ENCODE measurements around the gene SDSL.

SDSL gene

DNA sequence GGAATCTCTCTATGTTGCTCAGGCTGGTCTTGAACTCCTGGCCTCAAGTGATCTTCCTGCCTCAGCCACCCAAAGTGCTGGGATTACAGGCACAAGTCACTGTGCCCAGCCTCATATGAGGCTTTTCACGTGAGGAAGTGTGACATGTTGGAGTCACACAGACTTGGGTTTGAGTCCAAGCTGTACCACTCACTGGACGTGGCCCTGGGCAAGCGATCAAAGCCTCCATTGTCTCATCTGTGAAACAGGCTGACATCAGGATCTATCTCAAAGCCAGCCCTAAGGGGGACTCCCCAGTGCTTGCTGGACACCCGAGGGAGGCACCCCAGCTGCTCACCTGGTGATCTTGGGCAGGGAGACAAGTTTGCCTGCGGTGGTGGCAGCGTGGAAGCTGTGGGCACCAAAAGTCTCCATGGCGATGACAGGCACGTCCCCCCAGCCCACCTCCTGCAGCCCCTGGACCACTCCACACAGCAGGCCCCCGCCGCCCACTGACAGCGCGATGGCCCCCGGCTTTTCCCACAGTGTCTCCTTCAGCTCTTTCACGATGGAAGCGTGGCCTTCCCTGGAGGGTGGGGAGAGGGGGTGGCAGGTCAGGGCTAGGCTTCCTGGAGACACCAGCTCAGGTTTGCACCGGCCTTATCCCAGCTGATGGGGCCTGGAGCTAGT, 25.2 kb upstream of the SDSL start:
- DNase-seq, result no peak

DNA sequence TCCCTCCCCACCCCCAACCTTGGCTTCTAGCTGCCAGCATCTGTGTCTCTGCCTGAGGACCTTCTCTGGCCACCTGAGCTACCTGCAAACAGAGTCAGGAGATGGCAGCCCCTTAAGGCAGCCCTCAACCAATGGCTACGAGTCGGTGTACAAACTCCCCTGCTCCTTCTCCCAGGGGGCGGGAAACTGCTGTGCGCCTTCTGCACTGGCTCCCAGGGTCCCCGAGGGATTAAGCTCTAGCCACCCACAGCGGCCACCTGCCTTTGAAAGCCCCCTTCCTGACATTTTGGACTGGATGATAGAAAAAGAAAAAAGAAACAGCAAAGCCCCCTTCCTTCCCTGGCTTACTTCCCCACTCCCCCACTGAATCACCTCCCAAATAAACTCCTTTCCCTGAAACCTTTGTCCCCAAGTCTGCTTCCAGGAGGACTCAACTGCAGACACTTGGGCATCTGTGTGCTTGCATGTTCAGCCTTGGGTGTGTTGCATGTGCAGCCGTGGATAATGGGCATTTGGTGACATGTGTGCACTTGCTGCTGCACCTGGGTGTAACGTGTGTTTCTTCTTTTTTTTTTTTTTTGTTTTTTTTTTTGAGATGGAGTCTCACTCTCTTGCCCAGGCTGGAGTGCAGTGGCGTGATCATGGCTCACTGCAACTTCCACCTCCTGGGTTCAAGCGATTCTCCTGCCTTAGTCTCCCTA, 24.5 kb upstream of the SDSL start:
- DNase-seq, result no peak

DNA sequence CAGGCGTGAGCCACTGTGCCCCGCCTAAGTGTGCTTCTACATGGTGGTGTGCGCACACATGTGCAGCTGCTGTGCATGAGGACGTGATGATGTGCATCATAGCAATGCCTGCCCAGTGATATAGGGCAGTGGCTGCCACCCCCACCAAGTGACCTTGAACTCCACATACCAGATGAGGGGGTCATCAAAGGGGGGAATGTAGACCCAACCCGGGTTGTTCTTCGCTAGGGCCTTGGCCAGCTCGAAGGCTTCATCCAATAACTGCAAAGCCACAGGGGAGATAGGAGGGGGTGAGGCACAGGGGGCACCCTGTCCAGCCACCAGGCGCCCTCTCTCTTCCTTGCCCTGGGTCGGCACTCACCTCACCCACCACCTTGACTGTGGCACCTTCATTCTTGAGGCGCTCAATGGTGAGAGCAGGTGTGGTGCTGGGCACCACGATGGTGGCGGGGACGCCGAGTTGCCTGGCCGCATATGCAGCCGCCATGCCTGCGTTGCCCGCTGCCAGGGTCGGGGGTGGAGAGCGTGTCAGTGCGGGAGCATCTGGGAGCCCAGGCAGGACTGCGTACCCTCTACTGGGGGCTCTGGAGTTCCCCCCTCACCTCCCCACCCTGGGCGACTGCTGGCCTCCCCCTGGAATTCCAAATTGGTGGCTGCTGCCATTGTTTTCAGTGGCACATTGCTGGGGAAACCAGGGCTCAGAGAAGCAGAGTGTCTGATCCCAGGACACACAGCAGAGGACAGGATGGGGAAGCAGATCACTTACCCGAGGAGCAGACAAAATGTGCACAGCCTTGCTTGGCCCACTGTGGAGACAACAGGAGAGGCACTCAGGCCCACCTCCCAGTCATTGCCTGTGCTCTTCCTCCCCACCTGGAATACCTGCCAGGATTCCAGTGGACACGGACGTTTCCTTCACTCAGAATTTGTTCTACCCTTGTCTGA, 23.6 kb upstream of the SDSL start:
- DNase-seq, result no peak

DNA sequence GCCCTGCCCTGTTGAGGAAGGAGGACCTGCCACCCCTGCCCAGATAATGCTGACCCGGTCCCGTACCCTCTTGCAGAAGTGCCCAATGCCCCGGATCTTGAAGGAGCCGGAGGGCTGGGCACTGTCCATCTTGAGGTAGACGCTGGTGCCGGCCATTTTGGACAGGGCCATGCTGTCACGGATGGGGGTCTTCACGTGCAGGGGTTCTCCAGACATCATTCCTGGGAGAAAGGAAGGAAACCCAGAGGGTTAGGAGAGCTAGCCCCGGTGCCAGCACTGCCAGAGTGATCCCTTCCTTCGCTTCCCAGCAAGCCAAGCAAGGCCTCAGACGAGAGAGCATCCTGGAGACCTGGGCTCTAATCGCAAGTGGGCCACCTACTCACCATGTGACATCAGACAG, 22.7 kb upstream of the SDSL start:
- DNase-seq, result no peak

GRCh38 chr12:113400362-113400761, 21.8 kb upstream of the SDSL start:
- DNase-seq, result no peak

DNA sequence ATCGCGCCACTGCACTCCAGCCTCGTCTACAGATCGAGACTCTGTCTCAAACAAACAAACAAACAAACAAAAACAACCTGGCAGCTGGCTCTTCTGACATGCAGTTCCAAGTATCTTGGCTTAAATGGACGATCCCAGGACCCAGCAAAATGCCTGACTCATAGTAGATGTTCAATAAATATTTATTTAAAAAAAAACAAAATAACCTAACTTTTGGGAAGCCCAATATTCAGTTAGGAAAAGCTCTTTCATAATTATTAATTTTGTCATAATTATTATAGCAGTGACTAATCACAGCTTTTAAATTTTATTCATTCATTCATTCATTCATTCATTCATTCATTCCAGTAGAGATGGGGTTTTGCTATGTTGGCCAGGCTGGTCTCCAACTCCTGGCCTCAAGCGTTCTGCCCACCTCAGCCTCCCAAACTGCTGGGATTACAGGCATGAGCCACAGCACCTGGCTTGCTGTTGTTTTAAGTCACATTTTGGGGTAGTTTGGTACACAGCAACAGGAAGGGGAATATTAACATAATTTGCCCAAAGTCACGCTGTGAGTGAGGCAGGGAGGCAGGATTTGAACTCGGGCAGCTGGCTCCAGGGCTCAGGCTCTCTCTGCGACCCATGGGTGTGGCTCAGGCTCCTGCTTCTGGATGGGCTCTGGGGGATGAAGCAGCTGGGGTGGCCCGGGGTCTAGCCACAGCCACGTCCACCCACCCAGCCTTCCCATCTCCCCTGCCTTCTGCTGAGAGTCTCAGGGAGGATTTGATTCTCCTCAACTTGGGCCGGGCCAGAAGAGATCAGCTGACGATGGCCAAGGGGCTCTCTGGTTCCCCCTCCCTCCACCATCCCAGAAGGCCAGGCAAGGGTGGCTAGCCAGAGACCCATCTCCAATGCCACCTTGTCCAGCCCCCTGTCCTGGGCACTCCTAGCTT, 20.8 kb upstream of the SDSL start:
- DNase-seq, result no peak

GRCh38 chr12:113402586-113403260, 19.5 kb upstream of the SDSL start:
- DNase-seq, result no peak

DNA sequence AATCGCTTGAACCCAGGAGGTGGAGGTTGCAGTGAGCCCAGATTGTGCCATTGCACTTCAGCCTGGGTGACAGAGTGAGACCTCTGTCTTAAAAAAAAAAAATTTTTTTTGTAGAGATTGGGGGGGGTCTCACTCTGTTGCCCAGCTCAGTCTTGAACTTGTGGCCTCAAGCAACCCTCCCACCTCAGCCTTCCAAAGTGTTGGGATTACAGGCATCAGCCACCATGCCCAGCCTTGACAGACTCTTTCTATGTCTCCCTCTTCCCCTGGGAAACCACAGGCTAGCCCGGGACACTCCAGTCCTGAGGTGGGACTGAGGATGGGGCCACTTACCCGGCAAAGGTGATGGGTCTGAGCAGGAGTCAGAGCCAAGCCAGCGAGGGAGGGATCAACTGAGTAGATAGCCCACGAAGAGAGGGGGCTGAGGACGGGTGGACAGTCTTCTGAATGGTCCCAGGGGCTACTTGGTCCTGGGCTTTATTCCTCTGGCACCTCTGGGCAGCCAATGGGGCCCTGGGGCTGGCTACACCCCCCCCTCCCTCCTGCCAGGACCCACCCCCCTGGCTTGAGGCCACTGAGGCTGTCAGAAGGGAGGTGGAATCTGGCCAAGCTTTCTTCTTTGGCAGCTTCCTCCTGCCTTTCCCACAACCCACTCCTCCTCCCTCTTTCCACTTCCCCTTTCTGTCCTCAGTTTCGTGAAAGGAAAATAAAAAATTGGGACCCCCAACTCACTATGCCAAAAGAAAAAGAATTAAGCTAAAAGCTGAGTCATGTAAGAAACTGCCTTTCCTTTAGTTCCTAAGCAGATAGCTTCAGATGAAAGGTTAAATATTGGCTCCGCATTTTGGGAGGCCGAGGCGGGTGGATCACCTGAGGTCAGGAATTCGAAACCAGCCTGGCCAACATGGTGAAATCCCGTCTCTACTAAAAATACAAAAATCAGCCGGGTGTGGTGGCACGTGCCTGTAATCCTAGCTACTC, 18.5 kb upstream of the SDSL start, which contains the start of gene SDS:
Gene SDS (minus strand): TSS at position 453 of the 981 bp plus-strand sequence. CDS start 4,179 bp downstream, outside the sequence.
- DNase-seq, result peak; percentile 26

DNA sequence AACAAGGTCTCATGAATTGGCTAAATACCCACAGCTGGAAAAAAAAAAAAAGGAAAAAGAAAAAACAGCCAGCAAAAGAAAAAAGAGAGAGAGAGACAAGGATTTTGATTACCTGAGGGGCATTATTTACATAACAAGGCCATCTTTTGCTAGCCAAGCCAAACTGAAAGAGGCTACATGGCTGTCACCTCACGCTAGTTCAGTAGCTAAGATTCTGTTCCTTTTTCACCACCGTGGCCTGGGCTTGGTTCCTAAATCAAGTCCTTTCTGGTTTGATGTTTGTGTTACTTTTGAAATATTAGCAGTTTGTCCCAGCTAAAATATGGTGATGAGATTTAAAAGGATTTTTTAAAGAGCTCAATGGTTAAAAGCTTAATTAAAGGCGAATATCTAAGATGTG, 16.5 kb upstream of the SDSL start:
- DNase-seq, result no peak

DNA sequence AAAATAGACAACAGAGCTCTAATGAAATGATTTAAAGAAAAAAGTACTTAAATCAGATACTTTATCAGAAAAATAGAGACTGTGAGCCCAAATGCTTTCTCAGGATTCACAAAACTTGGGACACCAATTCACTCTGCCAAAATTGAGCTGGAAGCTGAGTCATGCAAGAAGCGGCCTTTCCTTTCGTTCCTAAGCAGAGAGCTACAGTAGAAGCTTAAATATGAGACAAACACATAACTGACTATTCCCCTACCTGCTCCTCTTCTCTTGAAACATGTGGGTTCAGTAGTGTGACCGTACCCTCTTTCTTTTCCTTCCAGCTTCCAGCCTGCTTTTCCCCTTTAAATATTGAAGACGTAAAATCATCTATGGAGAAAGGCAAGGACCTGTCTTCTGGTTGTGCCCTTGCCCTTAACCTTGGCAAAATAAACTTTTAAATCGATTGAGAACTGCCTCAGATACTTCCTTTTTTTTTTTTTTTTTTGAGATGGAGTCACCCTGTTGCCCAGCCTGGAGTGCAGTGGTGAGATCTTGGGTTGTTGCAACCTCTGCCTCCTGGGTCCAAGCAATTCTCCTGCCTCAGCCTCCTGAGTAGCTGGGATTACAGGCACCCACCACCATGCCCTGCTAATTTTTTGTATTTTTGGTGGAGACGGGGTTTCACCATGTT, 14.1 kb upstream of the SDSL start:
- DNase-seq, result no peak

DNA sequence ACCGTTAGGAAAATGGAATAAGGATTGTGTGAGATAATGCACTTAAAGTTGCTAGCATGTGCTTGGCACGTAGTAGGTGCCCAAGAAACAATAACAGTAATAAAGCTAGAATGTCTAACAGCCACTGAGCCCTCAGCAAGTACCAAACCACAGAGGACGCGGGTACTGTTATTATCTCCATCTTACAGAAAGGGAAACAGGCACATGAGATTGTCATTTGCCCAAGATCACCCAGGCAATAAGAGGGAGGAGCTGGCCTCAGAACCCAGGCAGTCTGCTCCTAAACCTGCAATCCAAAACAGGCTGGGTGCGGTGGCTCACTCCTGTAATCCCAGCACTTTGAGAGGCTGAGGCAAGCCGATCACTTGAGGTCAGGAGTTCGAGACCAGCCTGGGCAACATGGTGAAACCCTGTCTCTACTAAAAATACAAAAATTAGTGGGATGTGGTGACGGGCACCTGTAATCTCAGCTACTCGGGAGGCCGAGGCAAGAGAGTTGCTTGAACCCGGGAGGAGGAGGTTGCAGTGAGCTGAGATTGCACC, 13.4 kb upstream of the SDSL start:
- DNase-seq, result no peak

- DNase-seq, result no peak
Observed at GRCh38 chr12:113409462-113410124, 12.6 kb upstream of the SDSL start.

DNA sequence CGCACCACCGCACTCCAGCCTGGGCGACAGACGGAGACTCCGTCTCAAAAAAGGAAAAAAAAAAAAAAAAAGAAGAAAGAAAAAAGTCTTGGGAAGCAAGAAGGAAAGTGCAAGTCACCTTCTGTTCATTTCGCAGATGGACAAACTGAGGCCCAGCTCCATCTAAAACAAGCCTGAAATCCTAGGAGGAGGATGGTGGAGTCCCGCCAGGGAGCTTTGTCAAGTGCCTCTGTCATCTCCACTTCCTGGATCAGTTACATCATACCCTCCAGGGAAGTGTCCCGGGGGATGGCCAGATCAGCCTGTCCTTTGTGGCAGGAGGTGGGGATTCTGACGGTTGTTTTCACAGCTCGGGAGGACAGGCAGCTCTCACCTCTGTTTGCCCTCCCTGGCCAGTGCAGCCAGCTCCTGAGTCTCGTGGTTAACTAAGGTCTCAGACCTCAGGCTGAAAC, 8.7 kb upstream of the SDSL start:
- DNase-seq, result no peak

DNA sequence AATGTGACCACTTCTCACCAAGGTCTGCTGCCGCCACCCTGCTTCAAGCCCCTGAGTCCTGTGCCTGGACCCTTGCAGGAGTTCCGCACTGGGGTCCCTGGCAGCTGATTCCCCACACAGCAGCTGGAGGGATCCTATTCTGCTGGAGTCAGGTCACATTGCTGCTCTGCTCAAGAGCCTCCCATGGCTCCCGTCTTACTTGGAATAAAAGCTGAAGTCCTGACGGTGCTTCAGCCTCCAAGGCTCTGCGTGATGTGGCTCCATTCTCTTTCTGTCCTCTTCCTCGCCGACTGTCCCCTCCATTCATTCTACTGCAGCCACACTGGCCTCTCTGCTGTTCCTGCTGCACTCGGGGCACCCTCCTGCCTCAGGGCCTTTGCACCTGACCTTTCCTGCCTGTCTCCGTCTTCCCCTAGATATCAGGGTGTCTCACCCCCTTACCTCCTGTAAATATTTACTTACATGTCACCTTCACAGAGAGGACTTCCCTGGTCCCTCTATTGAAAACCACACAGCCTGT, 7.6 kb upstream of the SDSL start:
- DNase-seq, result no peak

DNA sequence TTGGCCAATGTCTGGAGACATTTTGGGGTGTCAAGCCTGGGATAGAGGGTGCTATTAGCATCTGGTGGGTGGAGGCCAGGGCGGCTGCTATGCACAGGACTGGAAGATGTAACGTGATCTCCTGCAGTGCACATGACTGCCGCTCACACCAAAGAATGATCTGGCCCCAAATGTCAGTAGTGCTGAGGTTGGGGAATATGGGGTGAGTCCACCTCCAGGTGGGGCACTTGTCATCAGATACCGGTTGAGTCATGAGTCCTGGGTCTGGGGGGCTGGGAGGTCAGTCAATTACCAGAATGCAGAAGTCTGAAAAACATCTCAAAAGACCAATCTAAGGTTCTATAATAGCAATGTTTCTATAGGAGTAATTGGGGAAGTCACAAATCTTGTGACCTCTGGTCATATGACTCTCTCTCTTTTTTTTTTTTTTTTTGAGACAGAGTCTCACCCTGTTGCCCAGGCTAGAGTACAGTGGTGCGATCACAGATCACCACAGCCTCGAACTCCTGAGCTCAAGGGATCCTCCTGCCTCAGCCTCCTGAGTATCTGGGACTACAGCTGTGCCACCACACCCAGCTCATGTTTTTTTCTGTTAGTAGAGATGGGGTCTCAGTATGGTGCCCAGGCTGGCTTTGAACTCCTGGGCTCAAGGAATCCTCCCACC, 6.0 kb upstream of the SDSL start:
- DNase-seq, result no peak

DNA sequence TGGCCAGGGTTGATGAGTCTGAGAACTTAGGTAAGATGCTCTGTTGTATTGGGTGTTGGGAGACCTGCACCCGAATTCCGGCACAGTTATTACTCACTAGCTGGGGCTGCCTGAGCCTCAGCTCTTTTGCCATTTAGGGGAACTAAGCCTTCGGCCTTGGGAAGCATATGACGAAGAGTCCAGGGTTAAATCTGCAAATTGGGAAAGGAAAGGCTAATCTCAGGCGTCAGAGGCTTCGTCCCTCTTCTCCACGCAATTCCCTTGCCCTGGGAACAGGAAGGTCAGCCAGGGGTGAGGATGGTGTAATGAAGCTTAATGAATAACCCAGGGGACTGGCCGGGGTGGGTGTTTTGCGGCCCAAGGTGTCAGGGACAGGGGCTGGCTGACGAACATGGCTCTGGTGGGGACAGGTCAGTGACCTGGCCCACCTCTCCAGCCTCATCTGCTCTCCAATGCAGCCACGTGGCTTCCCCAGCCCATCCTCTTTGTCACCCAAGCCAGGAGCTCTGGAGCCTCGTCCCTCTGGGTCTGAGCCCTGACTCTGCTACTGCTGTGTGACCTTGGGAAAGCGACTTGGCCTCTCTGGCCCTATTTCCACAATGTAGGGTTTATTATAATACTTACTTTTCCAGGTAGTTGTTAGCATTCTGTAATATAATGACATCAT, 3.8 kb upstream of the SDSL start:
- no peak for DNase-seq

DNA sequence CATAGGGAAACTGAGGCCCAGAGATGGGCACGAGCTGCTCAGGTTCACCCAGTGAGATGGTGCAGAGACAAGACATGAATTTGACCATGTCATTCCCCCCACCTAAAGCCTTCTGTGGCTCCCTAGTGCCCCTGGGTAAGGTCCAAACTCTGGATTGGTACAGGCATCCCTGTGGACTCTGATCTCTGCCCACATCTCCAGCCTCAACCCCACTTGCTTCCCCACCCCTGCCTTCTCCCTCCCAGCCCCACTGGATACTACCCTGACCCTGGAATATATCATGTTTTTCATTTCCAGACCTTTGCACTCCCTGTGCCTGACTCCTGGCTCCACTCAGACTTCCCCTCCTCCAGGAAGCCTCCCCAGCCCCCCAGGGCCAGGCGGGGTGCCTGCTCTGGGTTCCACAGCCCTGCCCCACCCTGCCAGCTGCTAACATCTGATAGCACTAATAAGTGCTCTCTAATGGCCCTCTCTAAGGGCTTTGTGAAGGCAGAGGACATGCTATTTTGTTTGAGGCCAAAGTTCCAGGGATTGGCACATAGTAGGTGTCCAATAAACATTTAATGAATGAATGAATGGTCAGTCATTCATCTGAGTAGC, 1.1 kb upstream of the SDSL start:
- no peak for DNase-seq
